Choroid plexus epithelial cell (primary cell): ENCODE results near the gene SYCE3.
"Not testable (repeated sequence)": the region's sequence is repeated elsewhere in the genome, so short reads cannot be mapped to it uniquely, and the experiment has no call there.

ENCODE experiments used
- DNase-seq: peaks from one replicate; pipeline ENCODE4 v3.0.0-alpha.2; 2010; ENCODE audit warnings: low read depth
- H3K4me3 ChIP-seq: 2 replicates; pipeline ENCODE4 v1.5.1; 2011; ENCODE audit warnings: low read depth, mild to moderate bottlenecking, control low read depth, low read length, moderate library complexity
- TF ChIP-seq, protein P1 (sequence below): conservative IDR thresholded peaks from 2 replicates; pipeline ENCODE4 v1.5.1; 2011; ENCODE audit warnings: low read depth, mild to moderate bottlenecking, control low read depth, inconsistent platforms, low read length, moderate library complexity

SYCE3 gene

DNA sequence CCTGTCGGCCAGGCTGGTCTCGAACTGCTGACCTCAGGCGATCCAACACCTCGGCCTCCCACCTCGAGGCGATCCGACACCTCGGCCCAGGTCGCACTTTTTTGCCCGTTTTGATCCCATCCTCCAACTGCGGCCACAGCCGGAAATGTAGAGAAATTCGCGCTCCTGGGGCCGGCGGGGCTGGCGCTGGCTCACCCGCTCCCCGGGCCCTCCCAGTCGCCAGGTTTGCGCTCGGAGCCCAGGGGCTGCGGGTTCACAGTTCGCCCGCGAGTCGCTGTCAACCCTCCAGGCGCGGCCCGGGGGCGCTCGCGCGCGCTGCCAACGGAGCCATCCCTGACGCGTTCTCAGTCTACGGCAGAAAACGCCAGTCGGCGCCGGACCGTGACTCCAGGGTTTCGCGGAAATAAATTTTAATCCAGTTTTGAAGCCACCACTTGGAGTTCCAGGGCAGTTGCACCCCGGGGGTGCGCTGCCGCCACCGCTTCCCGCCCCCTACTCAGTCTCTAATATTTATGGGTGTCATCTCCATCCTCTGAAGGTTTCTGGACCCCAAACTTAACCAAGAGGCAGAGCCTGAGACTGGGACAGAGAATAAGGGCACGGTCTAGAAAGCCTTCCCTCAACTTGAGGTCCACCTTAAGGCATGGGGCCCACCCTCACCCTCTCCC lies 18.5 kb downstream of the SYCE3 start:
- TF ChIP-seq, protein P1, sequence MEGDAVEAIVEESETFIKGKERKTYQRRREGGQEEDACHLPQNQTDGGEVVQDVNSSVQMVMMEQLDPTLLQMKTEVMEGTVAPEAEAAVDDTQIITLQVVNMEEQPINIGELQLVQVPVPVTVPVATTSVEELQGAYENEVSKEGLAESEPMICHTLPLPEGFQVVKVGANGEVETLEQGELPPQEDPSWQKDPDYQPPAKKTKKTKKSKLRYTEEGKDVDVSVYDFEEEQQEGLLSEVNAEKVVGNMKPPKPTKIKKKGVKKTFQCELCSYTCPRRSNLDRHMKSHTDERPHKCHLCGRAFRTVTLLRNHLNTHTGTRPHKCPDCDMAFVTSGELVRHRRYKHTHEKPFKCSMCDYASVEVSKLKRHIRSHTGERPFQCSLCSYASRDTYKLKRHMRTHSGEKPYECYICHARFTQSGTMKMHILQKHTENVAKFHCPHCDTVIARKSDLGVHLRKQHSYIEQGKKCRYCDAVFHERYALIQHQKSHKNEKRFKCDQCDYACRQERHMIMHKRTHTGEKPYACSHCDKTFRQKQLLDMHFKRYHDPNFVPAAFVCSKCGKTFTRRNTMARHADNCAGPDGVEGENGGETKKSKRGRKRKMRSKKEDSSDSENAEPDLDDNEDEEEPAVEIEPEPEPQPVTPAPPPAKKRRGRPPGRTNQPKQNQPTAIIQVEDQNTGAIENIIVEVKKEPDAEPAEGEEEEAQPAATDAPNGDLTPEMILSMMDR: peak; percentile 61
- peak; percentile 65 for DNase-seq
- H3K4me3 ChIP-seq: peak overlapping the region; percentile 44

DNA sequence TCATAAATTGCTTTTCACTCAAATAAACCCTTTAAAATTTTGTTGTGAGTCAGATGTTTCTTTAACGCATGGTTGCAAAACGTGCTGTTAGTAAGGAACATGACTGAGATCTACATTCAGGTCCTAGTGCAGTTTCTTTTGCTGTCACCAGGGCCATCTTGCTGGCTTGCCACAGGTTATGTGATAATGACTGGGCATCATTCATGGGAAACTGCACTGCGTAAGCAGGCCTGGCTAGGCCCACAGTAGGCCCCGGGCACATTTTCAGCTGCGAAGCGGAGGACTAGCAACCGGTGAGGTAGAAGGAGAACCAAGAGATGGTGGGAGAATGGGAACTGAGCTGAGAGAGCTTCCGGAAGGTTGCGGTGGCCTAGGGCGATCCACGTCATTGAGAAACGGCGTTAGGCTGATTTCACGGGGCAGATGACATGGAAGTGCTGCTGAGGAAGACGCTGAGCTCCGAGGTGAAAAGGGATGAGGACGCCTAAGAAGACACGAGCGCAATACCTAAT lies 20.2 kb downstream of the SYCE3 start:
- no peak overlapping the region for H3K4me3 ChIP-seq
- TF ChIP-seq, protein P1: peak; percentile 6
- peak; percentile 42 for DNase-seq

DNA sequence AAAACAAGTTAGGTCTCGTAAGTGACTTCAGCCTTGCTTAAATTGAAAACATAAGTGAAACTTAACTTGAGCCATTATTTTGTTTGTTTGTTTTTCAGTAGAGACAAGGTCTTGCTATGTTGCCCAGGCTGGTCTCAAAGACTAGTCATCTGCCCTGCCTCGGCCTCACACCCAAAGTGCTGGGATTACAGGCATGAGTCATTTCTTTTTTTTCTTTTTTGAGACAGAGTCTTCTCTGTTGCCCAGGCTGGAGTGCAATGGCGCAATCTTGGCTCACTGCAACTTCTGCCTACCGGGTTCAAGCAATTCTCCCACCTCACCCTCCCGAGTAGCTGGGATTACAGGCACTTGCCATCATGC lies 21.1 kb downstream of the SYCE3 start:
- peak; percentile 86 for DNase-seq
- H3K4me3 ChIP-seq: not testable (repeated sequence)

DNA sequence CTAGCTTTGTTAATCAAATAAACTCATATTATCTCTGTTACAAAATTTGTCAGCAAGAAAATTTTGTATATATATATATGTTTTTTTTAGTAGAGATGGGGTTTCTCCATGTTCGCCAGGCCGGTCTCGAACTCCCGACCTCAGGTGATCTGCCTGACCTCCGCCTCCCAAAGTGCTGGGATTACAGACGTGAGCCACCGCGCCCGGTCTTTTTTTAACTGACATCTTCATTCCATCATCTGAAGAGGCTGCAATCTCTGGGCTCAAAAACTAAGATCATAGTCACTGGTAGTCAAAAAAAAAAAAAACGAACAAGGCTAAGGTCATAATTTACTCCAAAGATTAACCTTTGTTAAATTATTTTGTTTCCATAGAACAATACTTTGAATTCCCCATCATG lies 22.3 kb downstream of the SYCE3 start:
- DNase-seq: no peak
- H3K4me3 ChIP-seq: no peak overlapping the region
- TF ChIP-seq, protein P1: no peak

DNA sequence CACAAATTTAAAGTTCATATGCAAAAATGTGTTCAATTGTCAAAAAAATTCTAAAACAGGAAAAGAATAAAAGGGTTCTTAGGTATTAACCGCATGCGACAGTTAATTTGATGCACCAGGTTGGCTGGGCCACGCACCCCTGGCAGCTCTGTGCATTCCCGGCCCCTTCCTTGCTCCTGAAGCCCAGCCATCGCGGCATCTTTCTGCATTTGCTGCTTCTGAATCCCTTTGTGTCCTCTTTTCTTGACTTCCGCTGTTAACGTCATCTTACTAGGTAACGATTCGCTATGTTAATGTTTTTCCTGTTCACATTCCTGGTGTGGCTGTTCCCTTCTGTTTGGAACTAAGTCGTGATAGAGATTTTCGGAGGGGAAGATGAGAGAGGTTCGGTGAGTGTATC lies 25.0 kb downstream of the SYCE3 start:
- DNase-seq: no peak

DNA sequence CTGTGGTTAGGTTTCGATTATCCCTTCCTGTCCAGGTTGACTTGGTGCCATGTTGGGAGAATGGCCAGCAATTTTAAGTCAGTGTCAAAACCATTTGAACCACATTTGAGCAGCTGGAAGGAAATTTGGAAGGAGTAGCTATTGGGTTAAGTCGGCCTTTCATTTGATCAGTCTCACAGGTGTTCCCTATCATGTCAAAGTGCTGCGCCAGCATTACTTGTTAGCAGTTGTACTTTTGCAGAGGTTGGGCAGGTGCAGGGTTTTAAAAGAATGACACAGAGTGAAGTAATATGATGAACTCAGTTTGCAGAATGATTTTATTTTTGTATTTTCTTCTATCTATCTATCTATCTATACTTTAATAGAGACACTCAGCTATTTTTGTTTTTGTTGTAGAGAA lies 26.5 kb downstream of the SYCE3 start:
- DNase-seq: no peak
- no peak overlapping the region for H3K4me3 ChIP-seq
- TF ChIP-seq, protein P1: no peak

More for the DNA sequence above, 25.0 kb downstream of the SYCE3 start:
- H3K4me3 ChIP-seq: no peak overlapping the region
- TF ChIP-seq, protein P1: no peak

DNA sequence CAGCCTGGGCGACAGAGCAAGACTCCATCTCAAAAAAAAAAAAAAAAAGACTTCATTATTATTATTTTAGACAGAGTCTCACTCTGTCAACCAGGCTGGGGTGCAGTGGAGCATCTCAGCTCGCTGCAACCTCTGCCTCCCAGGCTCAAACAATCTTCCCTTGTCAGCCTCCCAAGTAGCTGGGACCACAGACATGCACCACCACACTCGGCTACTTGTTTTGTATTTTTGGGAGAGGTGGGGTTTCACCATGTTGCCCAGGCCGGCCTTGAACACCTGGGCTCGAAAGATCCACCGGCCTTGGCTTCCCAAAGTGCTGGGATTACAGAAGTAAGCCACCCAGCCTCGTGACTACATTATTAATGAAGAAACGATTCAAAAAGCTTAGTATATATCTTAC lies 27.6 kb downstream of the SYCE3 start:
- H3K4me3 ChIP-seq: no peak overlapping the region
- TF ChIP-seq, protein P1: no peak
- no peak for DNase-seq

DNA sequence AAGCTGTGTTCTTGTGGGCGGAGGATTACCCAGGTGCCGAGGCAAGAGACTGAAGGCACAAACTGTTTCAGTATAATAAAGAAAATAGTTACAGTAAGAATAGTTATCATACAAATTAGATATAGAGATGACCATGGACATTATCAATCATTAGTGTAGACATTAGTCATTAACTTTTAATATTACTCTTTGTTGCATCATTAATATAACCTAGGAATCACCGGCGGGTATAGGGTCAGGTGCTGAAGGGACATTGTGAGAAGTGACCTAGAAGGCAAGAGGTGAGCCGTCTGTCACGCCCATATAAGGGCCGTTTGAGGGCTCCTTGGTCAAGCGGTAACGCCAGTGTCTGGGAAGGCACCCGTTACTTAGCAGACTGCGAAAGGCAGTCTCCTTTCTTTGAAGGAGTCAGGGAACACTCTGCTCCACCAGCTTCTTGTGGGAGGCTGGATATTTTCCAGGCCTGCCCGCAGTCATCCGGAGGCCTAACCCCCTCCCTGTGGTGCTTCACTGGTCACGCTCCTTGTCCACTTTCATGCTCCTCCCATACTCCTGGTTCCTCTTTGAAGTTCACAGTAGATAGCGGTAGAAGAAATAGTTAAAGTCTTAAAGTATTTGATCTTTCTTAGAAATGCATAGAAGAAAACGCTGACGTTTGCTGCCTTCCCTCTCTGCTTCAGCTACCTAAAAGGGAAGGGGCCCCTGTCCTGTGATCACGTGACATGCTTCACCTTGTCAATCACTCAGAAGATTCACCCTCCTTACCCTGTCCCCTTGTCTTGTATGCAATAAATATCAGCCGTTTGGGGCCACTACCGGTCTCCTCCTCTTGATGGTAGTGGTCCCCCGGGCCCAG lies 28.6 kb downstream of the SYCE3 start:
- DNase-seq: peak; percentile 76
- not testable (repeated sequence) for H3K4me3 ChIP-seq
